Activated naive CD4-positive, alpha-beta T cell treated with anti-CD3 and anti-CD28 coated beads, Interleukin-2, amount 10 ng/mL, durations not matched to agents 7 days and 5 days (primary cell): Measurements from ENCODE around the gene FAM114A2.

Source experiments
- CTCF ChIA-PET: fragments of 350-600 bp; sonication (Branson Sonifier 250); formaldehyde crosslinking; loops from one replicate; lab custom pipeline; 2021; ENCODE audit warnings: antibody characterized with exemption; lab: Charles Lee
- DNase-seq: peaks from one replicate; pipeline ENCODE4 v3.0.0-alpha.2; 2020
- H3K27ac Mint-ChIP-seq: one replicate; pipeline ENCODE4 v1.8.0; 2021; ENCODE audit warnings: mild to moderate bottlenecking, moderate library complexity, mixed read lengths
- H3K27me3 Mint-ChIP-seq: one replicate; pipeline ENCODE4 v1.8.0; 2021; ENCODE audit warnings: mild to moderate bottlenecking, mixed read lengths
- H3K36me3 Mint-ChIP-seq: one replicate; pipeline ENCODE4 v1.8.0; 2021; ENCODE audit warnings: mixed read lengths
- H3K4me1 Mint-ChIP-seq: one replicate; pipeline ENCODE4 v1.8.0; 2021; ENCODE audit warnings: mixed read lengths
- H3K4me3 Mint-ChIP-seq: one replicate; pipeline ENCODE4 v1.8.0; 2021; ENCODE audit warnings: mild to moderate bottlenecking, moderate library complexity, mixed read lengths
- H3K9me3 Mint-ChIP-seq: one replicate; pipeline ENCODE4 v1.8.0; 2021; ENCODE audit warnings: mixed read lengths

The FAM114A2 gene

DNA sequence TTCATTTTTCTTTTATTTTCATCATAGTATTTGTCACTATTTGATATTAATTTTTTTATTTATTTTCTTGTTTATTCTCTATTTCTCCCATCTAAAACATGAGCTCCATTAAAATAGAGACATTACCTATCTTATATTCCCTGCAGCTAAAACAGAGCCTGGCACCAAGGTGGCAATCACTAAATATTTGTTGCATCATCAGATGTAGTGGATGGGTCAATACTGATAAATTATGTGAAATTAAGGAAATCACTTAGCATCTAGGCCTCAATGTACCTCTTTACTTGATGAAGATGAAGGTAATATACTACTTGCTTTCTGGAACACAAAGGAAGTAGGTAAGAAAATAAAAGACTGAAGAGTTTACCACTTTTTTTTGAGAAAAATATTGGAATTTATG, 24.7 kb upstream of the FAM114A2 start:
- H3K9me3 Mint-ChIP-seq = no peaks in the 10 kb centered on the region
- no peak overlapping the region for H3K27ac Mint-ChIP-seq
- H3K4me1 Mint-ChIP-seq = peaks cover 10% of the 10 kb centered on the region
- CTCF ChIA-PET = interaction anchor here (1.2 to 1.5 kb wide), 2 partner anchors 9 to 17 kb away, joined by 3 to 9 read pairs; no protein-coding TSS in a partner anchor
- peaks cover 3% of the 10 kb centered on the region for H3K27me3 Mint-ChIP-seq
- DNase-seq = no peak
- no peaks in the 10 kb centered on the region for H3K36me3 Mint-ChIP-seq
- H3K4me3 Mint-ChIP-seq = no peak overlapping the region

- H3K4me1 Mint-ChIP-seq = peaks cover 11% of the 10 kb centered on the region
- H3K27me3 Mint-ChIP-seq = no peaks in the 10 kb centered on the region
- no peaks in the 10 kb centered on the region for H3K36me3 Mint-ChIP-seq
- CTCF ChIA-PET = no interaction called here
- no peak overlapping the region for H3K27ac Mint-ChIP-seq
- H3K4me3 Mint-ChIP-seq = no peak overlapping the region
- no peaks in the 10 kb centered on the region for H3K9me3 Mint-ChIP-seq
- no peak for DNase-seq
Measured at GRCh38 chr5:154060606-154061005, 21.9 kb upstream of the FAM114A2 start.

GRCh38 chr5:154059583-154059982, 20.9 kb upstream of the FAM114A2 start:
- Mint-ChIP-seq H3K36me3 (peaks cover 5% of the 10 kb centered on the region), H3K9me3 (no peaks in the 10 kb centered on the region), H3K27me3 (no peaks in the 10 kb centered on the region), H3K27ac (no peak overlapping the region), H3K4me1 (peaks cover 11% of the 10 kb centered on the region), H3K4me3 (no peak overlapping the region)
- no peak for DNase-seq
- CTCF ChIA-PET = interaction anchor here (1.0 to 1.6 kb wide), 3 partner anchors 9 to 121 kb away, joined by 3 to 7 read pairs (median 4); no protein-coding TSS in a partner anchor

GRCh38 chr5:154059039-154059430, 20.3 kb upstream of the FAM114A2 start:
- CTCF ChIA-PET = interaction anchor here (1.0 to 1.6 kb wide), 3 partner anchors 10 to 121 kb away, joined by 3 to 7 read pairs (median 4); no protein-coding TSS in a partner anchor
- peaks cover 11% of the 10 kb centered on the region for H3K4me1 Mint-ChIP-seq
- no peak for DNase-seq
- no peaks in the 10 kb centered on the region for H3K27me3 Mint-ChIP-seq
- peaks cover 8% of the 10 kb centered on the region for H3K36me3 Mint-ChIP-seq
- no peak overlapping the region for H3K4me3 Mint-ChIP-seq
- H3K9me3 Mint-ChIP-seq = no peaks in the 10 kb centered on the region
- no peak overlapping the region for H3K27ac Mint-ChIP-seq

- H3K4me3 Mint-ChIP-seq = no peak overlapping the region
- CTCF ChIA-PET = interaction anchor here (1.4 to 1.6 kb wide), 2 partner anchors 14 to 122 kb away, joined by 3 to 7 read pairs; no protein-coding TSS in a partner anchor
- H3K4me1 Mint-ChIP-seq = peaks cover 11% of the 10 kb centered on the region
- H3K27me3 Mint-ChIP-seq = no peaks in the 10 kb centered on the region
- DNase-seq = no peak
- peaks cover 14% of the 10 kb centered on the region for H3K36me3 Mint-ChIP-seq
- no peaks in the 10 kb centered on the region for H3K9me3 Mint-ChIP-seq
- H3K27ac Mint-ChIP-seq = no peak overlapping the region
Measured at GRCh38 chr5:154058055-154059038, 19.6 kb upstream of the FAM114A2 start.

DNA sequence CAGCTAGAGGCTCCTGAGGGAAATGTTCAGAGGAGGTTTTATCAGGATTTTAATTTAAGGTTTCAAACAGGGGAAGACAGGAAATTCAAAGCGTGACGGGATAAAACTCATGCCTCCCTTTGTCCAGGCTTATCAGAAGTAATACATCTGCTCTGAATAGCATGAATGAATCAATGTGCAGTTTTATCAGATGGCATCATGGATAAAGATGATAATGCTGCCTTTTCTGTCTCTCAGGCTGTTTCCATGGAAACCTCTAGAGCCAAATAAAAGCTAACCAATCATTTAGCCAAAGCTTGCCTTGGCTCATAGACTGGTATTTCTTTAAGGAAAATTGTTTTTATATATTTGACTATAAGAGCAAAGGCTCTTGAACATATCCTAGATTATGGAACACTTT, 16.5 kb upstream of the FAM114A2 start:
- Mint-ChIP-seq H3K36me3 (peaks cover 33% of the 10 kb centered on the region), H3K27ac (no peak overlapping the region), H3K4me1 (peaks cover 11% of the 10 kb centered on the region), H3K4me3 (no peak overlapping the region), H3K27me3 (no peaks in the 10 kb centered on the region), H3K9me3 (no peaks in the 10 kb centered on the region)
- CTCF ChIA-PET = interaction anchor here (1.9 to 2.1 kb wide), 2 partner anchors 15 to 17 kb away, joined by 7 to 8 read pairs; no protein-coding TSS in a partner anchor
- no peak for DNase-seq

GRCh38 chr5:154053468-154053867, 14.8 kb upstream of the FAM114A2 start:
- Mint-ChIP-seq H3K4me3 (no peak overlapping the region), H3K36me3 (peaks cover 38% of the 10 kb centered on the region), H3K27ac (no peak overlapping the region), H3K4me1 (peaks cover 2% of the 10 kb centered on the region), H3K27me3 (no peaks in the 10 kb centered on the region), H3K9me3 (no peaks in the 10 kb centered on the region)
- no peak for DNase-seq
- CTCF ChIA-PET = interaction anchor here (1.1 to 1.7 kb wide), 2 partner anchors 16 to 368 kb away, joined by 3 to 4 read pairs; no protein-coding TSS in a partner anchor

- Mint-ChIP-seq H3K36me3 (peaks cover 46% of the 10 kb centered on the region), H3K27me3 (no peaks in the 10 kb centered on the region), H3K4me3 (no peak overlapping the region), H3K4me1 (peaks cover 16% of the 10 kb centered on the region), H3K27ac (no peak overlapping the region), H3K9me3 (no peaks in the 10 kb centered on the region)
- no peak for DNase-seq
- CTCF ChIA-PET = no interaction called here
Measured at GRCh38 chr5:154049636-154050035, 10.9 kb upstream of the FAM114A2 start.

DNA sequence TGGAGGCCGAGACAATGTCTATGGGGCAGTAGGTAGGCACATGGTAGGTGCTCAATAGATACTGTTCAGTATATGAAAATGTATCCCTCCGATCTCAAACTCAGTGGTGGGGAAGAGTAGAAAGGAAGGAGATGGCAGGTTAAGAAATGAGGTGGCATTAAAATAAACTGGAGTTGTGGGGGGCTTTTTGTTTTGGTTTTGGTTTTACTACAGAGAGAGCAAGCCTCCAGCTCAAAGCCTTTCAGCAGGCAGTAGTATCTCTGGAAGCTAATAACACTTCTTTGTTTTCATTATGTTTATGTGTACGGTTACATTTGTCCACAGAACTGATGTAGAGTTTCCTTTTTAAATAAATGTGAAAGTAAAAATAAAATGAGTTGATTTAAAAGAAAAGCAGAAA, 8.6 kb upstream of the FAM114A2 start:
- Mint-ChIP-seq H3K27ac (no peak overlapping the region), H3K4me1 (peaks cover 26% of the 10 kb centered on the region), H3K4me3 (no peak overlapping the region), H3K36me3 (peaks cover 32% of the 10 kb centered on the region), H3K9me3 (no peaks in the 10 kb centered on the region), H3K27me3 (no peaks in the 10 kb centered on the region)
- no peak for DNase-seq
- CTCF ChIA-PET = no interaction called here

GRCh38 chr5:154046486-154046885, 7.8 kb upstream of the FAM114A2 start:
- Mint-ChIP-seq H3K4me3 (no peak overlapping the region), H3K36me3 (peaks cover 29% of the 10 kb centered on the region), H3K4me1 (peaks cover 29% of the 10 kb centered on the region), H3K27me3 (no peaks in the 10 kb centered on the region), H3K27ac (no peak overlapping the region), H3K9me3 (no peaks in the 10 kb centered on the region)
- CTCF ChIA-PET = interaction anchor here (1.0 kb wide), 1 partner anchor 17 kb away, joined by 3 read pairs; no protein-coding TSS in a partner anchor
- DNase-seq = no peak

GRCh38 chr5:154044581-154044980, 5.9 kb upstream of the FAM114A2 start:
- no peak for DNase-seq
- no peak overlapping the region for H3K4me3 Mint-ChIP-seq

DNA sequence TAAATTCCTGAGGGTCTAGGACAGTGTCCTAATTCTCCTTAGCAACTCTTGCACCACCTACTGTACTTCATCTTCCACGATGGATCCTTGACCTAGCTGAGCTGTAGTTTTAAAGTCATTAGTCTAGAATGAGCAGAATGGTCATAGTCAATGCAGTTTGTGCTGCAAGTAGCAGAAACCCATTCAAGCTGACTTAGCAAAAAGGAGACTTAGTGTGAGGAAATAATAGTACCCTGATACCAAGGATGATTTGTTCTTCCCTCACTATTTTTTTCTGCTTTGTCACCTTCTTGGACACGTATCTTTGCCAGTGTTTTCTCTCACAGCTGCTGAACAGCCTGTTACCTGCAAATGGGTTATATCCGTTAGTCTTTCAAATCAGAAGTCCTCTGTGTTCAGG, 5.4 kb upstream of the FAM114A2 start:
- Mint-ChIP-seq H3K27me3 (no peaks in the 10 kb centered on the region), H3K27ac (no peak overlapping the region), H3K9me3 (no peaks in the 10 kb centered on the region), H3K36me3 (peaks cover 23% of the 10 kb centered on the region), H3K4me3 (no peak overlapping the region), H3K4me1 (peaks cover 48% of the 10 kb centered on the region)
- CTCF ChIA-PET = interaction anchor here (1.1 kb wide), 1 partner anchor 130 kb away, joined by 5 read pairs; no protein-coding TSS in a partner anchor
- no peak for DNase-seq

More at GRCh38 chr5:154044581-154044980, 5.9 kb upstream of the FAM114A2 start:
- H3K4me1 Mint-ChIP-seq = peaks cover 44% of the 10 kb centered on the region
- no peaks in the 10 kb centered on the region for H3K27me3 Mint-ChIP-seq
- CTCF ChIA-PET = no interaction called here
- H3K36me3 Mint-ChIP-seq = peaks cover 22% of the 10 kb centered on the region
- H3K9me3 Mint-ChIP-seq = no peaks in the 10 kb centered on the region
- H3K27ac Mint-ChIP-seq = no peak overlapping the region

DNA sequence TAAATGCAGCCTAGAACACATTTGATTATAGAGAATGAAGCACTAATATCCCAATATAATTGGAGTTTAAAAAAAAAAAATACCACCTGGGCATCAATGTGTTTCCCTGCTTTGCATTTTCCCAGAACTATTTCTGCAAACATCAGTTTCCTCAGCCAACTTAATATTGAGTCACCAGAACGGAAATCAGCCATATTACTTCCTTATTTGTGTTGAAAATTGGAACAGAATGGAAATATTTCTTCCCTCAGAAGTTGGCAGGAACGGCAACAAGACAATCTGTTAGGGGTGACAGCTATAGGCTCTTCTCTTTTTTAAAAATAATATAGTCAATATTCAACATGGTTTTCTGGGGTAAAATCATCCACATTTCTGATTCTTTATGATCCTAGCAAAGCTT, 4.1 kb upstream of the FAM114A2 start:
- H3K27ac Mint-ChIP-seq = no peak overlapping the region
- CTCF ChIA-PET = no interaction called here
- DNase-seq = no peak
- H3K4me1 Mint-ChIP-seq = peaks cover 51% of the 10 kb centered on the region
- H3K9me3 Mint-ChIP-seq = no peaks in the 10 kb centered on the region
- peaks cover 26% of the 10 kb centered on the region for H3K36me3 Mint-ChIP-seq
- H3K4me3 Mint-ChIP-seq = no peak overlapping the region
- H3K27me3 Mint-ChIP-seq = no peaks in the 10 kb centered on the region

DNA sequence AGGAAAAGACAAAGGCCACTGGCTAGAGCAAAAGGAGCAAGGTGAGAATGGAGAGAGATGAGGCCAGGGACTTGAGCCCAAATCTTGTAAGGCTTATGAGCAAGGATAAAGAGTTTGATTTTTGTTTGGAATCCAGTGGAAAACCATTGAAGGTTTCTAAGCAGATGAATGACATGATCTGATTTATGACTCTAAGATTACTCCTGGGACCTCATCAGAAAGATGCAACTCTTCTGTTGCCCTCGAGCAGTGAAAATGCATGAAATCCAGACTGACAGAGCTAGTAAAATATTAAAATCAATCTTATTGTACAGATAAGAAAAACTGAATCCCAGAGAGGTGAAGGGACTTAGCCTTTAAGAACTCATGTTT, 734 bp upstream of the FAM114A2 start:
- Mint-ChIP-seq H3K36me3 (peaks cover 14% of the 10 kb centered on the region), H3K27ac (peak overlapping the region; percentile 96), H3K9me3 (no peaks in the 10 kb centered on the region), H3K4me3 (peak overlapping the region; percentile 89), H3K27me3 (no peaks in the 10 kb centered on the region), H3K4me1 (peaks cover 48% of the 10 kb centered on the region)
- CTCF ChIA-PET = interaction anchor here (1.7 kb wide), 1 partner anchor 33 kb away, joined by 4 read pairs; no protein-coding TSS in a partner anchor
- no peak for DNase-seq
